Measurements from ENCODE around the gene VPS45.

VPS45 gene

DNA sequence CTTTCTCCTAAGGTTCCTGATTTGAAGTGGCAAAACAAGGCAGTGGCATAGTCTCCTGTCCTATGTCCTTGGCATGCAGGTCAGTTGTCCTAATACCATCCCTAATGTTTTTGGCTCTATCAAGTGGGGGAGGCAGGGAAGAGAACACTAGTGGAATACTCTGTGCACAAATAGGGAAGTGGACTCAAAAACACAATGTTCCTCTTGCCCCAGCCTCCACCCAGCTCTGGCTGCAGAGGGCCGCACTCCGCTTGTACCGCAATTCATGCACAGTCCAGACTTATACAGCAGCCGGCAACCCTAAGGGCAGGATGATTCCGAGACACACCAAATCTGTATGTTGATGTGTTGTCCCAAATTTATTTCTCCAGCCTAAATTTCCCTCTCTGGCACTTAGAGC is 96.6 kb downstream of the VPS45 start:
- peak overlapping the region in 7 of 11 experiments; percentile 67 to 100 (median 87); a peak in 12 of 22 replicates for H3K9ac ChIP-seq
- no peak overlapping the region for H3K4me3 ChIP-seq
- H3K4me2 ChIP-seq: peak overlapping the region; percentile 85 to 98 (median 96)
- H3K27me3 ChIP-seq: no peaks in the 10 kb centered on the region
- peaks cover 6 to 18% (median 8%) of the 10 kb centered on the region in 11 experiments; a peak in 21 of 22 replicates for H3K36me3 ChIP-seq
- no peaks in the 10 kb centered on the region for H3K9me3 ChIP-seq (replicated peaks in 1 of 11)
- H3K27ac ChIP-seq: peak overlapping the region in 10 of 11 experiments; percentile 72 to 100 (median 98); a peak in 18 of 22 replicates
- H3K4me1 ChIP-seq: peaks cover 64 to 85% (median 70%) of the 10 kb centered on the region in 10 experiments
- no peak for TF ChIP-seq Cebpa-rat (IDR thresholded peaks at IDR 0.05)
- H4K20me1 ChIP-seq: no peaks in the 10 kb centered on the region

DNA sequence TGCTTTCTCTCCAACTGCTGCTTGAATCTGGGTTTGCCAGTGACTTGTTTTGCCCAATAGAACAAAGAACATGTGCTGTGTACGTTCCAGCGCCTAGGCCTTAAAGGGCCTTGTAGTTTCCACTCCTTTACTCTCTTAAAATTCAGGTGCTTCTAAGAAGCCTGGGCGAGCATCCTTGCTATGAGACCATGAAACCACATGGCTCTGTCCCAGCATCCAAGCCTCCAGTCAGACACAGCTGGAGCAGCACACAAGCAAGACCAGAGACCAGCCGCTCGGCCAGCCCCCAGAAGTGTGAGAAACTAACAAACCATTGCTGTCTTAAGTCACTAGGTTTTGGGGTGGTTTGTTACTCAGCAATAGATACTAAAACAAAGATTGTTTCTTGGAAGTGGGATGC is 97.2 kb downstream of the VPS45 start:
- peak overlapping the region; percentile 34 to 100 (median 57); a peak in 20 of 22 replicates for H3K9ac ChIP-seq
- H3K4me2 ChIP-seq: peak overlapping the region; percentile 85 to 98 (median 96); a peak in 21 of 22 replicates
- no peaks in the 10 kb centered on the region for H3K27me3 ChIP-seq
- no peak overlapping the region for H3K4me3 ChIP-seq
- peak overlapping the region; percentile 24 to 100 (median 98); a peak in 20 of 22 replicates for H3K27ac ChIP-seq
- no peaks in the 10 kb centered on the region for H4K20me1 ChIP-seq
- H3K9me3 ChIP-seq (replicated peaks in 1 of 11): no peaks in the 10 kb centered on the region
- TF ChIP-seq Cebpa-rat (IDR thresholded peaks at IDR 0.05): no peak
- H3K4me1 ChIP-seq: peaks cover 59 to 83% (median 65%) of the 10 kb centered on the region in 10 experiments
- peaks cover 1 to 12% (median 2%) of the 10 kb centered on the region in 11 experiments; a peak in 14 of 22 replicates for H3K36me3 ChIP-seq

DNA sequence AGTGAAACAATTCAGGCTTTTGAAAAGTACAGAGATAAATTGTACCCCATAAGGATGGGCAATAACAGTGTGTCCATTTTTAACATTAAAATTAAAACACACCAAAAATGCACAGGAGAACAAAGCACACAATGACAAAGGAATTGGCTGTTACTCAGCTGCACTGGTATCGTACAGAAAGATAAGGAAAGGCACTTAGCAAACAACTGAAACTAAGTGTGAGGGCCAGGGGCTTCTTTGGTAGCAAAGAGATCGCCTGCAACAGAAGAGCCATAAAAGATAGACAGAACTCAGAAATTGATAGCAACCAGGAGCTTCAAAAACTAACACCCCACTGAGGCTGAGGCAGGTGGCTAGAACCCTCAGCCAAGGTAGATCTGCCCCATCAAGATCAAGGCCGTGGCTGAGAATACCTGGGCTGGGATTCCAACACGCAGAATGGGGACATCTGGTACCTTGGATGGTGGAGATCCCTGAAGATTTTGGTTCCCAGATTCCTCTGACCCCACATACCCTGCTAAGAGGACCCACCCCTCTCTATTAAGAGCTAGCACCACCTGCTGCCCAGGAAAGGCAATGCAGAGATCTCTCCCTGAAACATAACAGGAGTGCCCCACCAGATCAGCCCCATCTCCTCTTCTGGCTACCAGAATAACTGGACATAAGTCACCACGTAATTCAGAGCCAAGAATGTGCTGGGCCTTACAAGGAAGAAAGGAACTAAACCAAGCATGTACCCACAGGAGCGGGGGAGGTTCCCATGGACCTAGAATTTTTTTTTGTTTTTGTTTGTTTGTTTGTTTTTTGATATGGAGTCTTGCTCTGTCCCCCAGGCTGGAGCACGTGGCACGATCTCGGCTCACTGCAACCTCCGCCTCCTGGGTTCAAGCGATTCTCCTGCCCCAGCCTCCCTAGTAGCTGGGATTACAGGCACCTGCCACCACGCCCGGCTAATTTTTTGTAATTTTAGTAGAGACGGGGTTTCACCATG is 98.3 kb downstream of the VPS45 start:
- H3K9me3 ChIP-seq (replicated peaks in 1 of 11): no peaks in the 10 kb centered on the region
- no peaks in the 10 kb centered on the region for H3K27me3 ChIP-seq
- no peaks in the 10 kb centered on the region for H4K20me1 ChIP-seq
- peaks cover 51 to 86% (median 56%) of the 10 kb centered on the region in 10 experiments for H3K4me1 ChIP-seq
- peak overlapping the region; percentile 85 to 98 (median 96) for H3K4me2 ChIP-seq
- H3K9ac ChIP-seq: peak overlapping the region in 10 of 11 experiments; percentile 43 to 100 (median 58); a peak in 17 of 22 replicates
- no peak for TF ChIP-seq Cebpa-rat (IDR thresholded peaks at IDR 0.05)
- peaks cover 0 to 10% (median 0%) of the 10 kb centered on the region in 11 experiments; a peak in 3 of 22 replicates for H3K36me3 ChIP-seq
- H3K4me3 ChIP-seq: no peak overlapping the region
- H3K27ac ChIP-seq: peak overlapping the region; percentile 24 to 100 (median 98); a peak in 18 of 22 replicates

DNA sequence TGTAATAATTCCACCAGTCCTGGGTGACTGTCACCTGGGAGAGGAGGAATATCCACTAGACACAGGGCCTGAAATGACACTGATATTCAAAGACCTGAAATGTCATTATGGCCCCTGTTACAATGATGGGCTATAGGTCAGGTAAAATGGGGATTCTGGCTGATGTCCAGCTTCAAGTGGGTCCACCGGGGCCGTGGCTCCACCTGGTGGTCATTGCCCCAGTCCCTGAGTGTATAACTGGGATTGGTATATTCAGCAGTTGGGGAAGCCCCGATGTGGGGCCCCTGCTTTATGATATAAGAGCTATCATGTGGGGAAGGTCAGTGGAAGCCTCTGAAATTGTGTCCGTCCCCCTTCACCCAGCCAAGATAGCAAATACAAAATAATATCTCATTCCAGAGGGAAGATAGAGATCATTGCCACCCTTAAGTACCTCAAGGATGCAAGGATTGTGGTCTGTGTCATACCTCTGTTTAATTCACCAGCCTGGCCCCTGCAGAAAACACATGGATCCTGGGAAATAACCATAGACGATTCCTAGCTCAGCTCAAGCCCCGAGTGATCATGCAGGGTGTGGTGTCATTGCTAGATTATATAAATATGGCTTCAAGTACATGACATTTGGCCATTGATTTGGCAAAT is 101.5 kb downstream of the VPS45 start:
- no peak overlapping the region; a peak in 1 of 22 replicates for H3K9ac ChIP-seq
- H3K9me3 ChIP-seq (replicated peaks in 1 of 11): no peaks in the 10 kb centered on the region
- no peaks in the 10 kb centered on the region for H3K27me3 ChIP-seq
- no peak for TF ChIP-seq Cebpa-rat (IDR thresholded peaks at IDR 0.05)
- peaks cover 20 to 64% (median 25%) of the 10 kb centered on the region in 10 experiments for H3K4me1 ChIP-seq
- no peaks in the 10 kb centered on the region for H3K36me3 ChIP-seq
- peak overlapping the region in 2 of 11 experiments; percentile 22 to 65; a peak in 3 of 22 replicates for H3K4me2 ChIP-seq
- no peaks in the 10 kb centered on the region for H4K20me1 ChIP-seq
- no peak overlapping the region for H3K27ac ChIP-seq
- H3K4me3 ChIP-seq: no peak overlapping the region

DNA sequence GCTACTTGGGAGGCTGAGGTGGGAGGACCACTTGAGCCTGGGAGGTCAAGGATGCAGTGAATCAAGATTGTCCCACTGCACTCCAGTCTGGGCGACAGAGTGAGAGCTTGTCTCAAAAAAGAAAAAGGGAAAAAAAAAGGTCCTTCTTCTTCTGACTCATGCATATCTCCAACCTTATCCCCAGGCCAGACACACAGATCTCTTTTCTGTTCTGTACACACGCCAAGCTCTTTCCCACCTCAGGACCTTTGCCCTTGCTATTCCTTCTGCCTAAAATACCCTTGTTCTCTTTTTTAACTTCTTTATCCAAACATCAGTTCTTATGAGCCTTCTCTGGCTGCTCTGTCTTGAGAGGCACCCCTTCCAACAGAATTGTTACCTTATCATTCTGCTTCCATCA is 104.2 kb downstream of the VPS45 start:
- TF ChIP-seq Cebpa-rat (IDR thresholded peaks at IDR 0.05): no peak
- no peak overlapping the region for H3K9ac ChIP-seq
- H3K36me3 ChIP-seq: no peaks in the 10 kb centered on the region
- no peaks in the 10 kb centered on the region for H4K20me1 ChIP-seq
- H3K4me1 ChIP-seq: peaks cover 0 to 60% (median 6%) of the 10 kb centered on the region in 10 experiments; a peak in 11 of 20 replicates
- H3K4me3 ChIP-seq: no peak overlapping the region
- no peaks in the 10 kb centered on the region for H3K9me3 ChIP-seq (replicated peaks in 1 of 11)
- no peaks in the 10 kb centered on the region for H3K27me3 ChIP-seq
- H3K27ac ChIP-seq: no peak overlapping the region
- H3K4me2 ChIP-seq: peak overlapping the region in 2 of 11 experiments; percentile 4 to 9; a peak in 2 of 22 replicates

DNA sequence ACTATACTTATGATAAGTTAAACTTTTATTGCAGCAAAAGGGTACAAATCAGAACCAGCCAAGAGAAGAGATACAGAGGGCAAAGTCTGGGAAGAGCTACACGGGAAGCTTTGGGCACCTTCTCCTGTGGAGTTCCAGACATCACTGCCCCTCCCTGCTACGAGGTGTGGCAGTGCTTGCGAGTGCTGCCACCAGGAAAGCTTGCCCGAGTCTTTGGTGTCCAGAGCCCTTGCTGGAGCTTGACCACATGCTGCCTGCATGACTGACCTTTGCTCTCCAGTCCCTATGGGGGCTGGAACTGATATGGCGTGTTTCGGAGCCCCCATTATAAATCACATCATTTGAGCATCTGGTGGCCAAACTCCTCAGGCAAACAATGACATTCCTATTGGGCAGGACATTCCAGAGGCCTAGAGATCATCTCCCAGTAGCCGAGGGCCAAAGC is 105.6 kb downstream of the VPS45 start:
- TF ChIP-seq Cebpa-rat (IDR thresholded peaks at IDR 0.05): no peak
- Histone ChIP-seq H4K20me1 (no peaks in the 10 kb centered on the region), H3K4me2 (0 out of 22 replicates have a peak overlapping the region, but pooled peaks of 1 of the 11 experiments have one; percentile 21), H3K4me3 (no peak overlapping the region), H3K27ac (no peak overlapping the region), H3K27me3 (no peaks in the 10 kb centered on the region), H3K9me3 (replicated peaks in 1 of 11) (no peaks in the 10 kb centered on the region), H3K36me3 (no peaks in the 10 kb centered on the region), H3K4me1 (peaks cover 0 to 70% (median 12%) of the 10 kb centered on the region in 10 experiments; a peak in 13 of 20 replicates), H3K9ac (no peak overlapping the region)

DNA sequence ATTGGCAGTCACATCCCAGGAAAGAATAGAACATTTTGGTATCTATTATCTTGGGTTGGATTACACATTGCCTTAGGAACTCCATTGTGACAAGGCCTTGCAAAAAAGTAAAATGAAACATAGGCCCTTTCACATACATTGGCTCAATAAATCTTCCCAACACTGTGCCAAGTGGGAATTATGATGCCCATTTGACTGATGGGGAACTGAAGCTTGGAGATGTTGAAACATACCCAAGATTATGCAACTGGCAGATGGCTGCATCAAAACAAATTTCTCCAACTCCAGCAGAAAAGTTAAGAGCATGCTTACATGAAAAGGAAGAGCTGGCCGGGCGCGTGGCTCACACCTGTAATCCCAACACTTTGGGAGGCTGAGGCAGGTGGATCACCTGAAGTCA is 109.0 kb downstream of the VPS45 start:
- Histone ChIP-seq H3K36me3 (no peaks in the 10 kb centered on the region), H3K27me3 (no peaks in the 10 kb centered on the region), H3K9ac (no peak overlapping the region; a peak in 1 of 22 replicates), H3K27ac (peak overlapping the region in 6 of 11 experiments; percentile 23 to 64 (median 44); a peak in 9 of 22 replicates), H3K9me3 (replicated peaks in 1 of 11) (no peaks in the 10 kb centered on the region), H4K20me1 (no peaks in the 10 kb centered on the region), H3K4me2 (peak overlapping the region in 6 of 11 experiments; percentile 13 to 69 (median 62); a peak in 11 of 22 replicates), H3K4me1 (peaks cover 6 to 77% (median 40%) of the 10 kb centered on the region in 10 experiments; a peak in 17 of 20 replicates), H3K4me3 (no peak overlapping the region)
- peak in 6 of 11 experiments; percentile 17 to 83 (median 33); a peak in 5 of 22 replicates for TF ChIP-seq Cebpa-rat (IDR thresholded peaks at IDR 0.05)

DNA sequence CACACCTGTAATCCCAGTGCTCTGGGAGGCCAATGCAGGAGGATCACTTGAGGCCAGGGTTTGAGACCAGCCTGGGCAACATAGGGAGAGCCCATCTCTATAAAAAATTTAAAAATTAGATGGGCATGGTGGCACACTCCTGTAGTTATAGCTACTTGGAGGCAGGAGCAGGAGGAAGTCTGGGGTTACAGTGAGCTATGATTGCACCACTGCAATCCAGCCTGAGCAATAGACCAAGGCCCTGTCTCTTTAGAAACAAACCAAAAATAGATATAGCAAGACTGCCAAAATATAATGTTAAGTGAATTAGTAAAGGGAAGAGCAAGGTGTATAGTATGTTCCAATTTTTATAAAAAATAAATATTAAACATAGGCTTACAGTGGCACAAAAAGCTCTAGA is 111.0 kb downstream of the VPS45 start:
- Histone ChIP-seq H3K9ac (no peak overlapping the region; a peak in 1 of 22 replicates), H3K27me3 (no peaks in the 10 kb centered on the region), H3K4me2 (peak overlapping the region in 8 of 11 experiments; percentile 14 to 69 (median 60); a peak in 14 of 22 replicates), H3K9me3 (replicated peaks in 1 of 11) (no peaks in the 10 kb centered on the region), H4K20me1 (no peaks in the 10 kb centered on the region), H3K36me3 (no peaks in the 10 kb centered on the region), H3K4me3 (no peak overlapping the region), H3K4me1 (peaks cover 7 to 91% (median 44%) of the 10 kb centered on the region in 10 experiments; a peak in 17 of 20 replicates), H3K27ac (peak overlapping the region in 5 of 11 experiments; percentile 6 to 53 (median 45); a peak in 8 of 22 replicates)
- peak in 4 of 11 experiments; percentile 39 to 41 (median 40); a peak in 3 of 22 replicates for TF ChIP-seq Cebpa-rat (IDR thresholded peaks at IDR 0.05)
